Liver (tissue), 9 donors: ENCODE measurements around the gene ACTR1B. TPM values are rescaled to one million over a fixed set of nuclear protein-coding genes. Genes with fewer than 3 reads are reported as not detected.
A peak's percentile ranks its signal among the peaks of the same experiment; 100 is the strongest.

Source experiments
- DNase-seq: peaks from one replicate; pipeline ENCODE4 v3.0.0-alpha.2; 2017; ENCODE audit warnings: low spot score
- H3K27ac ChIP-seq, 2 donors: one replicate each; pipeline ENCODE4 v1.7.0; 2013; ENCODE audit warnings: inconsistent platforms in 2 of 2, low read length in 2 of 2, control low read depth in 1 of 2, low read depth in 1 of 2, mild to moderate bottlenecking in 1 of 2
- H3K27me3 ChIP-seq, 4 donors: one replicate each; pipeline versions ENCODE4 v1.6.1 to v1.7.0; 2013; ENCODE audit warnings: low read length in 3 of 4, inconsistent platforms in 1 of 4, mild to moderate bottlenecking in 1 of 4, moderate library complexity in 1 of 4; ENCODE audit not compliant: control insufficient read depth in 4 of 4, insufficient read depth in 4 of 4
- H3K36me3 ChIP-seq, 4 donors: one replicate each; pipeline versions ENCODE4 v1.6.1 to v1.7.0; 2013; ENCODE audit warnings: low read length in 3 of 4, mild to moderate bottlenecking in 3 of 4, low read depth in 1 of 4, moderate library complexity in 1 of 4; ENCODE audit not compliant: control insufficient read depth in 4 of 4, insufficient read depth in 3 of 4
- H3K4me1 ChIP-seq, 4 donors: one replicate each; pipeline versions ENCODE4 v1.6.1 to v1.7.0; 2013; ENCODE audit warnings: low read length in 3 of 4, mild to moderate bottlenecking in 3 of 4, moderate library complexity in 1 of 4; ENCODE audit not compliant: control insufficient read depth in 4 of 4, insufficient read depth in 4 of 4
- H3K4me3 ChIP-seq, 3 donors: one replicate each; pipeline versions ENCODE4 v1.6.1 to v1.7.0; 2013; ENCODE audit warnings: low read length in 3 of 3, control low read depth in 1 of 3, low read depth in 1 of 3, mild to moderate bottlenecking in 1 of 3
- H3K9ac ChIP-seq, 2 donors: one replicate each; pipeline ENCODE4 v1.7.0; 2013; ENCODE audit warnings: low read length in 2 of 2, mild to moderate bottlenecking in 2 of 2, moderate library complexity in 2 of 2, control low read depth in 1 of 2, low read depth in 1 of 2
- H3K9me3 ChIP-seq, 4 donors: one replicate each; pipeline versions ENCODE4 v1.6.1 to v1.7.0; 2013; ENCODE audit warnings: low read length in 3 of 4; ENCODE audit not compliant: control insufficient read depth in 4 of 4
- ATF3 ChIP-seq: IDR thresholded peaks from 2 replicates; pipeline ENCODE4 v1.6.1; 2016; ENCODE audit warnings: antibody characterized with exemption
- CTCF ChIP-seq: fragments of 150-350 bp; IDR thresholded peaks from 2 replicates; pipeline ENCODE4 v1.5.1; 2017; ENCODE audit warnings: improper control_type of control experiment, low read depth, low read length; ENCODE audit not compliant: missing input control
- EGR1 ChIP-seq, 2 donors: IDR thresholded peaks; 2 replicates each; pipeline ENCODE4 v1.6.1; 2016 to 2018; ENCODE audit warnings: antibody characterized with exemption in 2 of 2, low read depth in 2 of 2
- FOXA1 ChIP-seq: IDR thresholded peaks from 2 replicates; pipeline ENCODE4 v1.6.1; 2016; ENCODE audit warnings: antibody characterized with exemption
- FOXA2 ChIP-seq: IDR thresholded peaks from 2 replicates; pipeline ENCODE4 v1.6.1; 2016; ENCODE audit warnings: antibody characterized with exemption
- GABPA ChIP-seq, 2 donors: IDR thresholded peaks in 1 of 2; conservative IDR thresholded peaks in 1 of 2; 2 replicates each; pipeline ENCODE4 v1.6.1; 2016; ENCODE audit warnings: antibody characterized with exemption in 2 of 2, mild to moderate bottlenecking in 1 of 2, moderate library complexity in 1 of 2
- HNF4A ChIP-seq, 2 donors: conservative IDR thresholded peaks; 2 replicates each; pipeline ENCODE4 v1.6.1; 2016; ENCODE audit warnings: antibody characterized with exemption in 2 of 2, mild to moderate bottlenecking in 2 of 2
- HNF4G ChIP-seq: IDR thresholded peaks from 2 replicates; pipeline ENCODE4 v1.6.1; 2016; ENCODE audit warnings: antibody characterized with exemption
- JUND ChIP-seq, 2 donors: IDR thresholded peaks; 2 replicates each; pipeline ENCODE4 v1.6.1; 2016; ENCODE audit warnings: antibody characterized with exemption in 2 of 2
- MAX ChIP-seq: IDR thresholded peaks from 2 replicates; pipeline ENCODE4 v1.6.1; 2016; ENCODE audit warnings: antibody characterized with exemption
- NR2F2 ChIP-seq: IDR thresholded peaks from 2 replicates; pipeline ENCODE4 v1.6.1; 2016; ENCODE audit warnings: antibody characterized with exemption
- RAD21 ChIP-seq, 2 donors: IDR thresholded peaks; 2 replicates each; pipeline ENCODE4 v1.6.1; 2016; ENCODE audit warnings: antibody characterized with exemption in 2 of 2, mild to moderate bottlenecking in 2 of 2
- REST ChIP-seq: IDR thresholded peaks from 2 replicates; pipeline ENCODE4 v1.6.1; 2016; ENCODE audit warnings: antibody characterized with exemption, mild to moderate bottlenecking
- RXRA ChIP-seq, 2 donors: IDR thresholded peaks; 2 replicates each; pipeline ENCODE4 v1.6.1; 2017 to 2018; ENCODE audit warnings: antibody characterized with exemption in 2 of 2, mild to moderate bottlenecking in 1 of 2
- SP1 ChIP-seq: IDR thresholded peaks from 2 replicates; pipeline ENCODE4 v1.6.1; 2018; ENCODE audit warnings: antibody characterized with exemption, mild to moderate bottlenecking
- TAF1 ChIP-seq: conservative IDR thresholded peaks from 2 replicates; pipeline ENCODE4 v1.6.1; 2016; ENCODE audit warnings: antibody characterized with exemption, mild to moderate bottlenecking
- YY1 ChIP-seq: IDR thresholded peaks from 2 replicates; pipeline ENCODE4 v1.6.1; 2016; ENCODE audit warnings: antibody characterized with exemption, mild to moderate bottlenecking
- ZBTB33 ChIP-seq: IDR thresholded peaks from 2 replicates; pipeline ENCODE4 v1.6.1; 2016; ENCODE audit warnings: antibody characterized with exemption
- WGBS: extraction: QIAGEN DNeasy Blood & Tissue Kit; methylation state at CpG from one replicate; pipeline ENCODE4 v1.1.7; 2013; 5-methylcytosine and 5-hydroxymethylcytosine counted together
- polyA plus RNA-seq, 2 donors: library from polyadenylated mRNA; stranded (reverse) in 1 of 2; unstranded in 1 of 2; fragments of 200-250 nt in 1 of 2; fragments of >200 nt in 1 of 2; fragmentation: Nextera tagmentation in 1 of 2; extraction: Ambion mirVana in 1 of 2; gene quantifications; one replicate each; pipeline versions ENCODE4 v1.2.1 to v1.2.3, GENCODE V29; 2013 to 2015
- total RNA-seq, 2 donors: library from RNA; depleted of rRNA; stranded (reverse); fragments of >200 nt; gene quantifications; one replicate each; pipeline ENCODE4 v1.2.3, GENCODE V29; 2014
- donor health status: healthy.
- donor health status: healthy.
- donor health status: healthy.
- donor health status: healthy.
- donor health status: healthy.

Gene ACTR1B
- total RNA-seq, result 10 to 100 TPM; 24.4 to 33.2 TPM
- polyA plus RNA-seq, result 10 to 100 TPM; 15.3 to 35.8 TPM

- Histone ChIP-seq H3K27me3 (no peaks in the 10 kb centered on the region), H3K4me3 (peak within 1 kb of the TSS; percentile 61 to 99 (median 96)), H3K9ac (peak within 1 kb of the TSS; percentile 99), H3K9me3 (no peaks in the 10 kb centered on the region), H3K4me1 (peaks cover 10 to 15% (median 13%) of the 10 kb centered on the region in 4 donors), H3K36me3 (peaks cover 0 to 9% (median 2%) of the 10 kb centered on the region in 4 donors), H3K27ac (peak within 1 kb of the TSS; percentile 96 to 97)
- peak; percentile 96 for DNase-seq
- TF ChIP-seq RXRA (IDR thresholded peaks at IDR 0.05) (peak in 1 of 2 donors; percentile 16), CTCF (peak; percentile 50), ATF3 (peak; percentile 57), NR2F2 (no peak), MAX (peak; percentile 89), ZBTB33 (no peak), HNF4G (no peak), FOXA1 (no peak), TAF1 (peak; percentile 69), YY1 (peak; percentile 86), HNF4A (conservative IDR thresholded peaks at IDR 0.05) (no peak), SP1 (peak; percentile 73), JUND (IDR thresholded peaks at IDR 0.05) (peak; percentile 91 to 98), GABPA (IDR thresholded peaks at IDR 0.05 in 1 of 2, conservative IDR thresholded peaks at IDR 0.05 in 1 of 2) (peak in 1 of 2 donors; percentile 78), REST (peak; percentile 78), FOXA2 (no peak), EGR1 (IDR thresholded peaks at IDR 0.05; ENCODE audit: low read depth in 2 of 2) (no peak), RAD21 (IDR thresholded peaks at IDR 0.05) (peak in 1 of 2 donors; percentile 42)
- WGBS, result under 1% methylated on average over 60 of the region's 60 CpGs
These were observed at the start of gene ACTR1B for GRCh38 chr2:97663962-97664635. TSS of gene ACTR1B (minus strand) at chr2:97664044. CDS start at chr2:97663890, 154 bp downstream.
